Non-pigmented ciliary epithelial cell (primary cell): ENCODE results near the gene RBM18.

ENCODE experiments used
- DNase-seq: peaks from one replicate; pipeline ENCODE4 v3.0.0-alpha.2; 2010; ENCODE audit warnings: low read depth

Gene RBM18

DNA sequence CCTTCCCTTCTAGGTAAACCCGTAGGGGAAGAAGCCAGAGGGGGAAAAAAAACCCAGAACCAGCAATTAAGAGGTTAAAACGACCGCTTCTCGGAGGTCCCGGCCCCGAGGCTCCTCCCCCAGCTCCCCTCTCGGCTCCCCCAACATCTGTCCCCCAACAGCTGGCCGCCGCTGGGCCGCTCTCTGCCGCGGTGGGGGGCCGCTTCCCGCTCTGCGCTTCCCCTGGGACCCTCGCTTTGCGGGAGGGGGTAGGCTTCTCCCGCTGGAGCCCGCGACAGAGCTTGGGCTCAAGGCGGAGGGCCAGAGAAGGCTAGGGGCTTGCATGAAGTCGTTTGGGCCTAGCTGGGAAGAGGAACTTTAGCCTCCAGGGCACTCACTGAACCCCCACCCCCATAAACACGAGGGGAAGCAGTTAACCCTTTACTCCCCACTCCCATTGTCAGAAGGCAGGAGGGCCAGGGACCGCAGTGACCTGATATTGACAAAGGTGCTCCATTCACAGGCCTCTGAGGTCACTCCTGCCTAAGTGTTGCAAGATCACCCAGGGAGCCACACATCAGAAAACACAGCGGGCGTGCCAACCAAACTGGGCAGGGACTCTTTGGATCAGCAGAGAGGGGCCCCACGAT lies 43.3 kb downstream of the RBM18 start:
- no peak for DNase-seq

DNA sequence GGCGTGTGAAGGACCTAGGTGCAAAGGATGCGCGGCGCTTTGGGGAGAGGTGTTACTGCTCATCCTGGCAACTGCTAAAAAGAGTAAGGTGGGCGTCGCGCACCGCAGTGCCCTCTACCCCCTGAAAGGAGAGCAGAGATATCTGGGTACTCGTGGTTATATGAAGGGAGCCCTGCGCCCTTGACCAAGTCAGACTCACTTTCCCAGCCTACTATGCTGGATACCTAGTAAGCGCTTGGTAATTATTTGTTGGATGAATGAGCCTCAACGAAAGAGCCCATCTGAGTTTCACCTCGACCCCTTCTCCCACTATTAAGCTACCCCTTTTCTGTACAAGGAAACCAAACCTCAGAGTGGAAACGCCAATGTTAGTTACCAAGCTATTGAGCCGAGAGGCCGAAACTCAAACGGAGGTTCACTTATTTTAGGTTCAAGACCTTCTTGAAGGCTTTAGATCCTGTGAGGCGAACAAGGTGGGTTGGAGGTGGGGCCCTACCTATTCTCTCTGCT lies 43.9 kb downstream of the RBM18 start:
- no peak for DNase-seq

DNA sequence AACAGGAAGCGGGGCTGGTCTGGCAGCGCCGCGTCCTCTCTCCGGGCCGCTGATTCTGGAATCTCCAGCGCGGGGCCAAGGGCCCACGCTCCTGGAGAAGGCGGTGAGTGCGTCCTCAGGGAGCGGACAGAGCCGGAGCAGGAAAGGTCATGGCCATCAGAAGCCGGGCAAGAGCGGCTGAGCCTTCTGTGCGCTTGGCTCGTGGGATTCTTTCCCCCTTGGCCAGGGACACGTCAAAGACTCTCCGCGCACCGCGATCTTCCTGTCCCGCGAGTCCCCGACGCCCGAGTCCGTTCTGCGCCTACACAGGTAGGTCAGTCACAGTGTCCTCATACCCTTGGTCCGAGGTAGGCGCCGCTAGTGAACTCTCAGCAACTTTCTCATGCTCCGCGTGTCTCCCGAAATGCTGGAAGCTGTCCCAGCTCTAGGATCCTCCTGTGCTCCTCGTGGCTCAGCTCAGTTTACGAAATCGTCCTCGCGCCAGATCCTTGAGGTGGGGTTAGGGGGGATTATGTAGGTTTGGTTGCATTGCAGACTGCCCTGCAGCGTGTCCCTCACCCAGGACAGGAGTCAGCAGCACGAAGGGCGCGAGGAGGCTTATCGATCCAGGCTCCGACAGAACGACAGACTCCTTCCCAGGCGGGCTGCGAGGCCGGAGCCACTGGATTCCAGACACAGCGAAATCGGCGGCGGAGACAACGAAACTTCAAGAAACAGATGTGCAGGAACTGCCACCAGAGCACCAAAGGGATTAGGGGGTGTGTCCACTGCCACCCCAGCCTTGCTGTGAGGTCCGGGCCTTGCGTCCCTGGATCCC lies 44.6 kb downstream of the RBM18 start:
- no peak for DNase-seq

DNA sequence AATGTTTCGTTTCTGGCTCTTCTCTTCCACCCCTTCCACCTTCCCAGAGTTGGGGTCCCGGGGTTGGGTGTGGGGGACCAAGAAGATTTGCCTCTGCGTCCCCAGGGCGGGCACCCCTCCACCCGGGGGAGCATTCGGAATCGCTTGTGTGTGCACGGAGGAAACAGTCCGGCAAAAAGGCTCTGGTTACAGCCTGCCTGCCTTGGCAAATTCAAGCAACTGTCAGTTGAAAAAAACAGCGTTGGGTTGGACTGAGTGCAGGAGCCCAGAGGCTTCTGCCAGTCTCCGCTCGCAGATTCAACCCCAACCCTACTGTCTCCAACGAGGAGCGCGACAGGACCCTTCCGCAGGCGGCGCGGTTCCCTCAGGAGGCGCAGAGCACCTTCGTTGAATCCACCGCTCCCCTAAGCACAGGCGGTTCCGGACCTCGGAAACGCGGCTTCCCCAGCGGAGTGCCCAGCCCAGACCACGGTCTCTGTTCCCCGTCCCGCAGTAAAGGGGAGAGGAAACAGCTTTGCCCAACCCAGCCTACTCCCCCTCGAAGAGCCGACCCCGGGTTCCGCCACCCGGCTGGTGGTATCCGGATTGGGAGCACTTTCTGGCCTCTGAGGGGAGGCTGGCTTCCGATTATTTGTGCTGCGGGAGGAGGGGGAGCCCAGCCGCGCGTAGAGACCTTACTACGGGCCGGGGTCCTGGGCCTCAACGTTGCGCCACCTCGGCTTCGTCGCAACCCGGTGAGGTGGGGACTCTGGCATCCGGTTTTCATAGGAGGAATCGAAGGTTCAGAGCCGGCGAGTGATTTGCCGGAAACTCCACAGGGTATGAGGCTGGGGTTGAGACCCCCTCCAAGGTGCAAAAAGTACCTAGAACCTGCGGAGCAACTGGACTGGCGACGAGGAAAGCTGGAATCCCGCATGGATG lies 45.4 kb downstream of the RBM18 start:
- no peak for DNase-seq

DNA sequence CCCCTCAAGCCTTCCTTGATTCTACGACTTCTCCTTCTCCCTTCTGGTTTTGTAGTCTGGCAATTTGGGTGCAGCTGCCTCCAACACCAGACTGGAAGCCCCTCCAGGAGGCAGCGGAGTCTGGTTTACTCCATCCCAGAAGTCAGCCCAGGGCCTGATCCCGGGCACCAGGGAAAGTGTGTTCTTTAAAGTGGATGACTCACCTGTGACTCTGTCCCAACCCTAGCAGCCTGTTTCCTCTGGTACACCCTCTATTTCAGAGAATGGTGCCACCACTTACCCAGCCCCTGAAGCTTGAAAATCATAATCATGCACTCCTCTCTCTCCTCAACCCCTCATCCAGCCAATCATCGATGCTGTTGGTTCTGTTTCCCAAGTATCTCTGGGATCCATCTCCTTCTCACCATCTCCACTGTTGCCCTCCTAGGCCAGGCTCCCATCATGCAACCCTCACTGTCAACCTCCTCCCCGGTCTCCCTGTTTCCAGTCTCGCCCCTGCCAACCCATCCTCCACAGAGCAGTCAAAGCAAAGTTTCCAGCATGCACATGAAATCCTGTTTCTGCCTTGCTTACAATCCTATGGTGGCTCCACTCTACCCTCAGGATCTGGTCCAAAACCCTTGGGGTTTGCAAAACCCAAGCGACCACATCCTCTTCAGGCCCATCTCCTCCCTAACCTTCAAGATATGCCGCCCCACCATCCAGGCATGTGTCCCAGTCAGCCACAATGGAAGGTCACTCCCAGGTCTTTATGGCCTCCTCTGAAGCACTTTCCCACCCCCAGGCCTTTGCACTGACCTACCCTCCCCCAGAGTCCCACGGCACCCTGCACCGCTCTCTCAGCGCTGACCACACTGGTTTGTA lies 46.3 kb downstream of the RBM18 start:
- DNase-seq: no peak

DNA sequence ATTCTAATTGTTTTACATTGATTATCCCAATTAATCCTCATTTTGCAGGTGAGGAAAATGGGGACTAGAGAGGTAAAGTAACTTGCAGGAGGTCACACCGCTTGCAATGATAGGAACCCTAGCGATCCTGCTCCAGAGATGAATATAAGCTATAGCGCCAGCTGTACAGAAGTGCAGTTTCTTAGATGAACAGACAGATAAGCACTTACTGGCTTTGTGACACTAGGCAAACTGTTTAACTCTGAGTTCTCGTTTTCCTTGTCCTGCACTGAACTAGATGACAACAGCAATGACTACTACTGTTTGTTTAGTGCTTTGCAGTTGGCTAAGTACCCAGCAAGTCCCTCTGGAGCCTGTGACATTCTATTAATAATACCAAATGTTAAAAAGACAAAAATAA lies 47.0 kb downstream of the RBM18 start:
- DNase-seq: no peak

DNA sequence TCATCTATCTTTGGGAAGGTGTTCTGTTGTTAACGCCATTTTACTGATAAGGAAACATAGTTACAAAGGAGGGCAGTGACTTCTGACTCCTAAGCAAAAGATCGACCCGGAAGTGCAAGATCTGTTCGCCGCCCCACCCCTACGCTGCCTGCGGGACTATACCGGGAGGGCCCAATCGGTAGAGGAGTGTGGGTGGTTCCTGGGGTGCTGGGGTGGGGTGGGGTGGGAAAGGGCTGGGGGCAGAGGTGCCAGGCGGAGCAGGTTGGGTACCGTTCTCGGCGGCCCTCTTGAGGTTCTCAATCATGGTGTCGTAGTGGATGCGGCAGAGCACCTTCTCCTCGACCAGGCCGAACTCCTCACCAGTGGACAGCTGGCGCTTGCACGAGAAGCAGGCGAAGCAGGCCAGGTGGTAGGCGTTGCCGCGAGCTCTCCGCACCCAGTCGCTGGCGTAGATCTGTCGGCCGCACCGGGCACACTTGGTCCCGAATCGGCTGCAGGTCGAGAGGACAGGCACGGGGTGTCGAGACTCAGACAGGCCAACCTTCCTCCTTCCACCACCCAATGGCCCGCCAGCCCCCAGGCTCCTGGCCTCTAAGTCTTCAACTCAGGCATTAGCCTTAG lies 47.7 kb downstream of the RBM18 start:
- no peak for DNase-seq

DNA sequence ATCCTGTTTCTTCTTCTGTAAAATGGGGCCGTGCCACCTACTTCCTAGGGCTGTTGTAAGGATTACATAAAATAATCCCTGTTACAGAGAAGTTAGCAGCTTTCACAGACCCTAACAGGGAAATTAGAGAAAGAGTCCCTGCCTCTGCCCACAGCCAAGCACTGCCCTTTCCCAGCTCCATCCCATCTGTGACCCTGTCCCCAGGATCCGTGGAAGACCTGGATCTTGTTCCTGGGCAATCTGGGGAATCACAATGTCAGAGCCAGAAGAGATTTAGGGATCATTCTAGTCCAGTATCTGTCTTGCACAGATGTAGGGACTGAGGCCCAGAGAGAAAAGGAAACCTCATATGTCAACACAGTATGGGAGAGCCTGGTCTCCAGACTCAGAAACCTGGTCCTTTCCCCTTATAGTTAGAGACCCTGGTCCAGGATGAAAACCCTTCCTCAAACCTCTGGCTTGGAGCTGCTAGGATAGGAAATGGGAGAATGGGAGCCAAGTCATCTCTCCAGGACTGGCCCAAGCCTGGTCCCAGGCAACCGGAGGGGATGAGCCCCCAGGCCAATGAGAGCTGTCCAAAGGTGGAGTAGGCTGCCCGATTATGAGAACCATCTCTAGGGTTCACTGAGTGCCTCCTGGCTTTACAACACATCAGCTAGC lies 48.4 kb downstream of the RBM18 start:
- no peak for DNase-seq

DNA sequence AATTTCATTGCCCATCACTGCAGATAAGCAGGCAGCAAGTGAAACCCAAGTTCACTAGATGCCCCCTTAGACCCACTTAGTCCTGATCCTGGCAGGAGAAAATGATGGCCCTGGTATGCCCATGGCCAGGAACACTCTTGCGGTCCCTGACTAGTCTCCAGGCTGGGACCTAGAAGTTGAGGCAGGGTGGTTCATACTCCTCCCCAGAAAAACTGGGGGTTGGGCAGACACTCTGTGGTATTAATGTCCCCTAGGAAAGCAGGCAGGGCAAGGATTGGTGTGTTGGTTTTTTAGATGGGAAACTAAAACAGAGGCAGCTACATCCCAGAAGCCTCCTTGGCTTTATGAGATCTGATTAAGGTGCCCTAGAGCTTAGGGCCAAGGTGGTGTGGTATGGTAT lies 49.0 kb downstream of the RBM18 start:
- no peak for DNase-seq

DNA sequence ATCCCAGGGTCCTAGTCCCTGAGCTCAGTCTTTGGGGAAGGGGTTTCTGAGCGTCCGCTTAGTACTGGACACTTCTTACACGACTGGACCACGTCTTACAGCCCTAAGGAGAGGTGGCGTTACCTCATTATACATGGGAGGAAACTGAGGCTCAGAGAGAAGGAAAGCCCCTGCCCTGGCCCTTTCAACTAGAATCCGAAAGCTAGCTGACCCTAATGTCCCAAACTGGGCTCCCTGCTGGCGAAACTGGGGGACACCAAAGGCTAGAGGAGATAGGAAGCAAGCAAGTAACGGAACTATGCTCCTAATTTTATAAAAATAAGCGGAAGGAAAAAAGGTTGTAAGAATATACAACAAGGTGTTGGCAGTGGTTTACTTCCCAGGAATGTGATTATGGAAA lies 50.1 kb downstream of the RBM18 start:
- DNase-seq: no peak

DNA sequence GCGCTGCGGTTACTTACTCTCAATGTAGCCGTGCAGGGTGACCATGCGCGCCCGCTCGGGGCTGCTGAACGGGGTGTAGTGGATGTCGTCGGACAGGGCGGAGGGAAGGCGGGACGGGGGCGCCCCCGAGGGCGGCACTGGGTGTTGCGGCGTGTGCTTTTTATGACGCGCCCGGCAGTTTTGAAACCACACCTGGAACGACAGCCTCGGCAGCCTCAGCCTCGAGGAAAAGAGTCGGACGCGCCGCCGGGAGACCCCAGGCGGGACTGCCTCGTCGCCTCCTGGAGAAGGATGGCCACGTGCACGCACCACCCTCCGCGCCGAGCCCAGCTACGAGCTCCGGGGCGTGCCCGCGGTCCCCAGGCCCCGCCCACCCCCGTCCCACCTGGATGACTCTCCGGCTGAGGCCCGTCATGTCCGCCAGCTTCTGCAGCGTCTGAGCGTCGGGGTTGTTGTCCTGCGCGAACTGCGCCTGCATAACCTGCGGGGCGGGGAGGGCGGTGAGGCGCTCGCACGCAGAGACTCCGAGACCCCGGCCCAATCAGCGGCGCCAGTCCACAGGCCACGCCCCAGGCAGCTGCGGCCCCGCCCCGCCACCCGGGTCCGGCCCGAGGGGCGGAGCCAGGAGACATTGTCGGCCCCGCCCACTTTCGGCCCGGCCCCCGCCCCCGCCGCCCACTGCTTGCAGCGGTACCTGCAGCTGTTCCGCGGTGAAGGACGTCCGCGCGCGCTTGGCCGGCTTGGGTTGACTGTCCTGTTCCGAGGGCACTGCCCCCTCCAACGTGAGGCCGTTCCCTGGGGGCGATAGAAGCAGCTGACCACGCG lies 50.8 kb downstream of the RBM18 start:
- no peak for DNase-seq

DNA sequence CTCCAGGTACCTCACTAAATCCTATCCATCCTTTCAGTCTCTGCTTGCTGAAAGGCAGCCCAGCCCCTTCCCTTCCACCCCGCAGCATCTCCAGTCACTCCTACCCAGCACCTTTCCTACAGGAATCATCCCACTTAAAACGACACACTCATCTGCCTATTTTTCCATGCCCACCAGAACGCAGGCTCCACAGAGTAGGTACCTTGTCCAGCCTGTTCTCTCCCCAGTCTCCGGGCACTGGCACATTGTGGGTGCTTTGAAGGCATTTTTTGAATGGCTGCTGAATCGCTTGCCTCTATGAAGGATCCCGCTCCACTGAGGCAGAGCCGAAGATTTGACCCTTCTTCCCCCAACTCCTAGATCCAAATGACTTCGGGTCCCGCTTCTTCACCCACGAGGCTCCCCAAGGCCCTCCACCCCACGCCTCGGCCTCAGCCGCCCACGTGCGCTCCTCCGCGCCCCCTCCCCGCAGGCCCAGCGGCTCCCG lies 51.5 kb downstream of the RBM18 start:
- DNase-seq: no peak

DNA sequence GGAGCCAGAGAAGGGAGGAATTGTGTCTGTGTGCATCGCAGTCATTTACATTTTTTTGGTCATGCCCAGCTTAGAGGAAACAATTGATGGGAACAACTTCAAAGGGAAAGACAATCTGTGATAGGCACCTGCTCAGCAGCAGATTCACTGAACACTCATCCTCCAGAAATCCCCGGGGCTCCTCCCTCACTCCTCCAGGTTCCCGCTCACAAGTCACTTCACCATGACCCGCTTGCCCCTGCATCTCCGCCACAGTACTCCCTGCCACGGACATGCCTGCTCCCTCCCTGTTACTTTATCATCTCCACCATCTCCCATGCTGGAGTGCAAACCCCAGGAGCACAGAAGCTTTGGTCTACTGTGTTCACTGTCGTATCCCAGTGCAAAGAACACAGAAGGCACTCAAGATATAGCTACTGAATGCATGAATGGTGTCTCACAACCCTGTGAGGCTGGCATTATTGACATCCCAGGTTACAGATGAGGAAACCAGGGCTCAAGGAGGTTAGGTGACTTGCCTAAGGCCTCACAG lies 52.1 kb downstream of the RBM18 start:
- DNase-seq: no peak

DNA sequence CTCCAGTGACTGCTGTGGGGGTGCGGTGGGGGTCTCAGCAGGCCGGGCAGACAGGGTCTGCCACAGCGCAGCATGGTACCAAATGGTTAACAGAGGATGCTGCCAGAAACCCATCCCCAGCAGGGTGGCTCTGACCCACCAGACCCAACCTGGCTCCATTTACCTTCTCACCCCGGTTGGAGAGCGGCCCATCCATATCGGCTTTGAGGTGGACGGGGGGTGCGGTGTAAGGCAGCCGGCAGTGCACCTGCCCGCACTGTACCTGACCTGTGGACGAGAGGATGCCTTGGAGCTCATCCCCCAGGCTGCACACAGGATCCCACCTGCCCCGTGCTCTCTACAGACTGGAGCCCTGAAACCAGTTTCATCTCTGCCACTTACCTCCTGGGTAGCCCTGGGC lies 55.2 kb downstream of the RBM18 start:
- no peak for DNase-seq

DNA sequence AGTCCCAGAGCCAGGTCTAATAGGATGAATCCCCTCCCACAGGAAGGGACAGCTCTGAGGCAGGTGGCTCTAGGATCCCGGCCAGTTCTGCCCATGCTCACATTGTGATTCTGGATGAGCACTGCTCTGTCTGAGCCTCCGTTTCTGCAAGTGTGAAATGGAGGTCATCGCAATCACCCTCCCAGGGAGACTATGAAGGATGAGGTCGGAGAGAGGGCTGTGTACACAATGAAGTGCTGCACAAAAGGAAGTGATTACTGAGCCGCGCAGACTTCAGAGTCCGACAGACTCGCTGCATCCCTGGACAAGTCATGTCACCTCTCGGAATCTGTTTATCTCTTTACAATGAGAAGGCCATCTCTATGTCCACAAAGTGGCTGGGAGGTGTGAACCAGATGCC lies 57.5 kb downstream of the RBM18 start:
- DNase-seq: no peak

DNA sequence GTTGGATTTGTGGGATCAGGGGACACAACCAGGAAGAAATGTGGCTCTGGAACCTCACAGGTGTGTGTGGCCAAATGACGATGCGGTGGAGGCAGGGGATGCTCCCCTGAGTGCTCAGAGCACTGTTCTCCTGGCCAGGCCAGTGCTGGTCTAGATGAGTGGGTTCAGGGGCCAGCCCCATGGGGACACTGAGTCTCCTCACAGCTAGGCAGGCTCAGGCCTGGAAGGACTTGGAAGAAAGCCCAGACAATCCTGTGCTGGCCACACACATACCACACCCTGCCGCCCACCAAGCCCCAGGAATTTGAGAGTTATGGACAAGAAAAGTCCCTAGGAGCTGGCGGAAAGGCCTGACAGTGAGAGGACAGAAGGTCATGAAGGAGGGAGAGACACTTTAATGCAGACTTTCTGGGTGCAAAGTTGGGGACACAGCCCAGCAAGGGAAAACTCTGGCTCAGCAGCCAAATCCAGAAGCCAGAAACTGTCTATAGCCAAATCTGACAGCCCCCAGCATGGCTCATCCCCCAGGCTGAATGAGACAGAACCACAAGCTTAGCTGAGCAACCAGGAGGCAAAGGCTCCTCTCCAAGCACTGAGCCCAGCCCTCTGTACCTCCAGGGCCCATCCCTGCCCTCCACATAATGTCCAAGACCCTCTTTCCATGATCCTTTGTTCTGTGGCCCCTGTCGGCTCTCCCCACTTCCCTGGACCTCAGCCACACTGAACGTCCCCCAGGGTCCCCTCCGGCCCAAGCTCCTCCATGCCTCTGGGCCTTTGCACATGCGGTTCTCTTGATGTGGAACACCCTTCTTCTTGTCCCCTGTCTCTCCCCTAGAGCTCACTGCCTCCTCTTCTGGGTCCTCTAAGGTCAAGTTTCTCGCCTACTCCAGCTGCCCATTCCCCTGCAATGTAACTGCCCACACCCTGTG lies 58.3 kb downstream of the RBM18 start:
- DNase-seq: peak; percentile 59

DNA sequence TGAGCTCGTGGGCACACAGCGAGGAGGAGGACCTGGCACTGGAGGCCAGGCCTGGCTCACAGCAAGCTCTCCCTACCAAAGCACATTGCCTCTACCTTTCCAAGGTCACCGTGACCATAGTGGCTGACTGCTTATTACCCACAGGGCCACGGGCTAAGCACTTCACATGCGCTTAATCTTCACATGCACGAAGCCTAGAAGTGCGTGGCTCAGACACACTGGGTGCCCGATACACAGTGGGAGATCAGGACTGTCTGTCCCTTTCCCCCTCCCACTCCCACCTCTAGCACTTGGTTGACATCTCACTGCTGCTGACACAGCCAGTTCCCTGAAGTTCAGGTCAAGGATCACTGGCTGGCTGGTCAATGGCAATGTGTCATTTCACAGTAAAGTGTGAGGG lies 59.5 kb downstream of the RBM18 start:
- DNase-seq: no peak

DNA sequence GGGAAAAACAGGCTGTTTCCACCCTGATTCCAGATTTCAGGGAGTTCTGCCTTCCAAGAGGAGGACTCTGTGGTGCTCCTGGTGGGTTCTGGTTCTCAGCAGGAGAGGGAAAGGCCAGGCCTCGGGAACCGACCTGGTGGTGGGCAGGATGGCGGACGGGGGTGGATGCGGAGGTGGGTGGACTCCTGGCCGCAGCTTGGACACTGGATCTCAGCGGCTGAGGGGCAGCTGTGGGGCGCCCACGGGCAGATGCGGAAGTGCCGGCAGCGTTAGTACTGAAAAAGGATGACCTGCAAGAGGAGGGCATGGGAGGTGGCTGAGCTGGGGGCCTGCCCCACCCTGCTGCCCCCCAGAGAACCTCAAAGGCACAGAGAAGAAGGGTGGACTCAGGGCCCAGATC lies 60.1 kb downstream of the RBM18 start:
- no peak for DNase-seq
